GM12875 (cell line): Measurements from ENCODE around the gene PMPCA.
"Not testable (repeated sequence)": the region's sequence is repeated elsewhere in the genome, so short reads cannot be mapped to it uniquely, and the experiment has no call there.

ENCODE experiments used
- H3K4me3 ChIP-seq: one replicate; pipeline ENCODE4 v1.5.1; 2011; ENCODE audit warnings: low read depth, low read length, control low read depth
- TF ChIP-seq, protein P1 (sequence below): IDR thresholded peaks from 2 replicates; pipeline ENCODE4 v1.5.1; 2011; ENCODE audit warnings: low read depth, mild to moderate bottlenecking, control low read depth, inconsistent platforms, low read length, moderate library complexity, borderline replicate concordance; ENCODE audit not compliant: insufficient read depth

The PMPCA gene

GRCh38 chr9:136401173-136401922 is 9.1 kb upstream of the PMPCA start:
- H3K4me3 ChIP-seq: no peak overlapping the region
- TF ChIP-seq, protein P1, sequence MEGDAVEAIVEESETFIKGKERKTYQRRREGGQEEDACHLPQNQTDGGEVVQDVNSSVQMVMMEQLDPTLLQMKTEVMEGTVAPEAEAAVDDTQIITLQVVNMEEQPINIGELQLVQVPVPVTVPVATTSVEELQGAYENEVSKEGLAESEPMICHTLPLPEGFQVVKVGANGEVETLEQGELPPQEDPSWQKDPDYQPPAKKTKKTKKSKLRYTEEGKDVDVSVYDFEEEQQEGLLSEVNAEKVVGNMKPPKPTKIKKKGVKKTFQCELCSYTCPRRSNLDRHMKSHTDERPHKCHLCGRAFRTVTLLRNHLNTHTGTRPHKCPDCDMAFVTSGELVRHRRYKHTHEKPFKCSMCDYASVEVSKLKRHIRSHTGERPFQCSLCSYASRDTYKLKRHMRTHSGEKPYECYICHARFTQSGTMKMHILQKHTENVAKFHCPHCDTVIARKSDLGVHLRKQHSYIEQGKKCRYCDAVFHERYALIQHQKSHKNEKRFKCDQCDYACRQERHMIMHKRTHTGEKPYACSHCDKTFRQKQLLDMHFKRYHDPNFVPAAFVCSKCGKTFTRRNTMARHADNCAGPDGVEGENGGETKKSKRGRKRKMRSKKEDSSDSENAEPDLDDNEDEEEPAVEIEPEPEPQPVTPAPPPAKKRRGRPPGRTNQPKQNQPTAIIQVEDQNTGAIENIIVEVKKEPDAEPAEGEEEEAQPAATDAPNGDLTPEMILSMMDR: no peak

DNA sequence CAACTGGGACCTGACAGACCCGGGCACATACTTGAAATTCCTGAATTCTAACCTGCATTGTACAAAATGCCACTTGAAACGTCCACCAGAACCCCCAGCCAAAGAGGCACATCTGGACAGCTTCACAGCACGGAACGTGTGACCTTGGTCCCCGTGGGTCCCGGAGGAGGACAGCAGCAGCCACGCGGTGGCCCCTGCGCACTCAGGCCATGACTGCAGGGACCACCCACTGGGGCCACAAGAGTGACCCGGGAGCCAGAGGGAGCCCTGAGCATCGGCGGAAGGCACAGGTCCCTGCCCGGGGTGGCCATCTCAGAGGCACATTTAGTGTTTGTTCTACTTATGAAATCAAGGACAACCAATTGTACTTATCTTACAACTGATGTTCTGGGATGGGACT is 8.4 kb upstream of the PMPCA start:
- H3K4me3 ChIP-seq: no peak overlapping the region
- TF ChIP-seq, protein P1: no peak

GRCh38 chr9:136403538-136403914 is 6.9 kb upstream of the PMPCA start:
- TF ChIP-seq, protein P1: no peak
- no peak overlapping the region for H3K4me3 ChIP-seq

DNA sequence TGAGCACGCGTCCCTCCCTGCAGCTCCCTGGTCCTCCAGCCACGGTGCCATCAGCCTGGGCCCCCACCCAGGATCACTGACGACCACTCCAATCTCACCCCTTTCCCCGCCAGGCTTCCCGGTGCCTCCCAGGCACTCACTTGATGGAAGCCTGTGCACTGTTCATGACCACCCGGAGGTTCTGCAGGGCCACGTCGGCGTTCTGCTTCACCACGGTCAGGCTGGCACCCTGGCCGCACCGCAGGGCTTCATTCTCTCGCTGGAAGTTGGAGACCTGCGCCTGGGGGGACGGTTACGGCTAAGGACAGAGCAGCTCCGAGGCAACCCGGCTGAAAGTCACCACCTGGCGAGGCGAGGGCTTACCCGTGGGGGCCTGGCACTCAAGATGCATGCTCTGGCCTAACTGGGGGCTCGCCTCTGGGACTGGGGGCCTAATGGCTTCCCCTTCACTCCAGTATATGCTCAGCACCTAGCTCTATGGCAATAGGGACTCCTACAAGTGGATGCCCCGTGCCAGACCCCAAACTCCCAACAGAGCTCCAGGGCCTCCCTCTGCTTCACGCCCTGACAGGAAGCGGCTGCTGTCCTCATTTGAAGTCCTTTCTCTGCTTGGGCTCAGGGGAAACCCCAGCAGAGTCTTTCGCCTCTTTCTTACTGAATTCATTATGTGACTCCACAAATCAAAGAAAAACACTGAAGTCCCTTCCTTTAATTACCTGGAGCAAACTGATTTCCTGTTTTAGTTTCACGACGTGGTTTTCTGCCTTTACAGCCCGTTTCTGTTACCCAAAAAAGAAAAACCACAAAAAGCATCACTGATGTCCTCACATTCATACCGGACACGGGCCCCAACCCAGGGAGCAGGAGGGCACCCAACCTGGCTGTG is 6.3 kb upstream of the PMPCA start:
- H3K4me3 ChIP-seq: no peak overlapping the region
- TF ChIP-seq, protein P1: no peak

DNA sequence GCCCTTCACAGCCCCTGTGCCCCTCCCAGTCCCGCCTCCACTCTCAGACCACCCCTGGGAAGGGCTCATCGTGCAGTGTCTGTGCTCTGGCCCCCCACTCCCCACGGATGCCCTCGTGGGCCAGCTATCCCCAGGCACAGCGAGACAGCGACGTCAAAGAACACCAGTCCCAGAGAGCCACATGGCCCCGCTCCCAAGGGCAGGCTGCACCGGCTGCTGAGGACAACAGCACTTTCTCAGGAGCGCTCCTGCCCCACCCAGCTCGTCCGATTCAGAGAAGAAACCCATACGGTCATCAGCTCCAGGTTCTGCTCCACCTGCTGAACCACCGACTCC is 5.7 kb upstream of the PMPCA start:
- H3K4me3 ChIP-seq: no peak overlapping the region
- TF ChIP-seq, protein P1: no peak

GRCh38 chr9:136405481-136405880 is 5.0 kb upstream of the PMPCA start:
- no peak overlapping the region for H3K4me3 ChIP-seq
- TF ChIP-seq, protein P1: no peak

GRCh38 chr9:136405904-136406303 is 4.6 kb upstream of the PMPCA start:
- H3K4me3 ChIP-seq: not testable (repeated sequence)

GRCh38 chr9:136407061-136407460 is 3.4 kb upstream of the PMPCA start:
- H3K4me3 ChIP-seq: not testable (repeated sequence)
